GM19023 (cell line): ENCODE measurements around the gene AKAP13.
"Not testable (repeated sequence)": the region's sequence is repeated elsewhere in the genome, so short reads cannot be mapped to it uniquely, and the experiment has no call there.

Experiments used
- ATAC-seq: cut with Tn5 transposase; IDR thresholded peaks from one replicate; pipeline ENCODE4 v1.9.1; 2021; ENCODE audit warnings: mild to moderate bottlenecking, moderate library complexity; ENCODE audit not compliant: unreplicated experiment

The AKAP13 gene

GRCh38 chr15:85380217-85380811 lies at the start of gene AKAP13:
AKAP13 (plus strand) TSS chr15:85380603; CDS start chr15:85485721, 105,118 bp downstream.
- peak; percentile 89 for ATAC-seq

- ATAC-seq: peak; percentile 74
These were observed 49.4 kb upstream of the AKAP13 start for GRCh38 chr15:85330901-85331588.

GRCh38 chr15:85331655-85332285 lies 48.6 kb upstream of the AKAP13 start:
- ATAC-seq: peak; percentile 5

DNA sequence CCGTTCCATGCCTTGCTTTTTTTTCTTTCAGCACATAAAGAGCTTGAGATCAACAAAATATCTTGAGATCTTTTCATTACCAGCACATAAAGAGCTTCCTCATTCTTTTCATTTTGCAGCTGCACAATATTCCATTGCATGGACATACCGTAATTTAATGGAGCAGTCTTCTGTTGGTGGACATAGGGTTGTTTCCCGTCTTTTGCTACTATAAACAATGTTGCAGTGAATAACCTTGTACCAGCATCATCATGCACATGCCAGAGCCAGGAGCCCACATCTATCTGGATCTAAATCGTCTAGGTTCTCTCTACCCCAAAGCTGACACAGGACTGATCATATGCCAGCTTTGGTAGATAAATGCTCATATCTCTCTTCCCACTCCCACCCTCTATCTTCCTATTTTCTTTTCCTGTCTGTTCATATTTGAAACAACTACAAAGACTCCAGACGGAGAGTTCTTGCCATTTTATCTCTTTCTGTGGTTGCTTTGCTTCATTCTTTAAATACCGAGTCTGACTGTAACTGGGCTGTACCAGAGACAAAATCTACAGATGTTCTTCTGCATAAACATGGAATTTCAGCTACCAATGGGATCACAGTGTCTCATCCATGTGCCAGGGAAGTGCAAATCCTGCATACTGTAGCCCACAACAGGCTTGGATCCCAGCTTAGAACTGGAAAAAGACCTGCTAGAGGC lies 47.1 kb upstream of the AKAP13 start:
- ATAC-seq: no peak

- no peak for ATAC-seq
These were observed 46.2 kb upstream of the AKAP13 start for GRCh38 chr15:85334241-85334640.

DNA sequence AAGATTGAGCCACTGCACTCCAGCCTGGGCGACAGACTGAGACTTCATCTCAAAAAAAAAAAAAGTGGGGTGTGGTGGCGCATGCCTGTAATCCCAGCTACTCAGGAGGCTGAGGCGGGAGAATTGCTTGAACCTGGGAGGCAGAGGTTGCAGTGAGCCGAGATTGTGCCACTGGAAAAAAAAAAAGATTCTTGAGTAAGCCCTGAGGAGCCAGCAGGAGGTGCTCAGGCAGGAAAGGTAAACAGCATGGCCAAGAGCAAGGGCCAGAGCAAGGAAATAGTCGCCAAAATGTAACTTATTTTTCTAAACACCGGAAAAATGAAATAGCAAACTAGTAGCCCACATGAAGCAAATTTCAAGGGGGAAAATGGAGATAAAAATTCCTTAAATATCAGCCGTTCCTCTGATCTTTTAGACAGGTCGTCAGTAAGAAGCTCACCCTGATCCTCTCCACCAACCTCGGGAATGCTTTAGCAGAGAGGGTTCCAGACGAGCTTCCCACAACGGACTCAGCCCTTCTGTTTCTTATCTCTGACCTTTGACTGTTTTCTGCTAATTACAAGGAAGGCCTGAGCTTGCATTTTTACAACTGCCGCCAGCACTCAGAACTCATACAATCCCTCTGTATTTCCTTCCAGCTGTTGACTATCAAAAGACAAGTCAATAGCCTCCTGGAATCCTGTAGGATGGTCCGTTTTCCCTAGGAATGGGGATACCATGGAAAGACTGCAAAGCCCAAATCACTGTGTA lies 45.0 kb upstream of the AKAP13 start:
- no peak for ATAC-seq

- ATAC-seq: no peak
These were observed 43.5 kb upstream of the AKAP13 start for GRCh38 chr15:85336880-85337279.

GRCh38 chr15:85337425-85338074 lies 42.9 kb upstream of the AKAP13 start:
- ATAC-seq: no peak

DNA sequence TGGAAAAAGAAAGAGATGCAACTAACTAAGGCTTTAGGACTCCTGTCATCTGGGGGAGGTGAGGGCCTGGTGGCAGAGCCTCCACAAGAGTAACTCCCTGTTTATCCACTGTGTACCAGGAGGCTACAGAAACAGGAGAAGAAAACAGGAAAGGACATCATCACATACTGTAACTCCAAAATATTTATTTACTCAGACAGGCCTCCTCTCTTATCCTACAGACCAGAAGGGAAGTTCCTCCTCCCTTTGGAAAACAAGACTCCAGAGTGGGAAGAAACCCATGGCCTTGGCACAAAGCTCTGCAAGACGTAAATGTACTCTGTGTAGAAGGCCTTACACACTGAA lies 40.1 kb upstream of the AKAP13 start:
- ATAC-seq: no peak

DNA sequence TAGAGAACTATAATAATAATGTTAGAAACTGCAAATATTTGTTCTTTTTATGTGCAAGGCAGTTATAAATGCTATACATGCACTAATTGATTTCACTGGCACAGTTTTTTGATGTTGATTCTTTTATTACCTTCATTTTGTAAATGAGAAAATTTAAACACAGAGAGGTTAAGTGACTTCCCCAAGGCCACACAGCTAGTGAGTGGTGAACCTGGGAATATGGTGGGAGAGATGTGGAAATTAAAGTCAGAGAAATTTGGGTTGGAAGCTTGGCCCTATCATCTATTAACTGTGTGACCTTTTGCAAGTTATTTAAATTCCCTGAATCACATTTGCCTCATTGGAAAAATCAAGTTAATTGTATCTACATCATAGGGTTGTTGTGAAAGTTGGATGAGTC lies 39.6 kb upstream of the AKAP13 start:
- no peak for ATAC-seq

GRCh38 chr15:85342163-85342562 lies 38.2 kb upstream of the AKAP13 start:
- not testable (repeated sequence) for ATAC-seq

- not testable (repeated sequence) for ATAC-seq
These were observed 37.0 kb upstream of the AKAP13 start for GRCh38 chr15:85343443-85343842.

GRCh38 chr15:85344241-85344640 lies 36.2 kb upstream of the AKAP13 start:
- ATAC-seq: not testable (repeated sequence)

DNA sequence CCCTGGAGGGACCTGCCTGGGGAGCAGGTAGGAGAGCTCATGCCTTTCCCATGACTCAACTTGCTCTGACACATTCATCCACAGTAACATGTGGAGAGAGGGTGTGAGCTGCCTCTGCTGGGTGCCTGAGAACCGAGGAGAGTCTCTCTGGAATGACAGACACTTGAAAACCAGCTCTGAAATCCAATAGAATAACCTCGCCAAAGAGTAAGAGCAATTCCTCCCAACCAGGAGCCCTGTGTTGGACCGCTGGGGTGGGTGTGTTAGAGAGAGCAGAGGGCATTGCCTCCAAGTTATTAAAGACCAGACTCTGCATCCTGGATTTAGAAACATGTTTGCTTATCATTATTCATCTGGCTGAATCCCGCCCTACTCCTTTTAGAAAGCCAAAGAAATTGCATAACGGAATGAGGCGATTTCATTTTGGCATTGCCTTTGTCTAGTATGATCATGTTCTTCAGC lies 35.7 kb upstream of the AKAP13 start:
- not testable (repeated sequence) for ATAC-seq

DNA sequence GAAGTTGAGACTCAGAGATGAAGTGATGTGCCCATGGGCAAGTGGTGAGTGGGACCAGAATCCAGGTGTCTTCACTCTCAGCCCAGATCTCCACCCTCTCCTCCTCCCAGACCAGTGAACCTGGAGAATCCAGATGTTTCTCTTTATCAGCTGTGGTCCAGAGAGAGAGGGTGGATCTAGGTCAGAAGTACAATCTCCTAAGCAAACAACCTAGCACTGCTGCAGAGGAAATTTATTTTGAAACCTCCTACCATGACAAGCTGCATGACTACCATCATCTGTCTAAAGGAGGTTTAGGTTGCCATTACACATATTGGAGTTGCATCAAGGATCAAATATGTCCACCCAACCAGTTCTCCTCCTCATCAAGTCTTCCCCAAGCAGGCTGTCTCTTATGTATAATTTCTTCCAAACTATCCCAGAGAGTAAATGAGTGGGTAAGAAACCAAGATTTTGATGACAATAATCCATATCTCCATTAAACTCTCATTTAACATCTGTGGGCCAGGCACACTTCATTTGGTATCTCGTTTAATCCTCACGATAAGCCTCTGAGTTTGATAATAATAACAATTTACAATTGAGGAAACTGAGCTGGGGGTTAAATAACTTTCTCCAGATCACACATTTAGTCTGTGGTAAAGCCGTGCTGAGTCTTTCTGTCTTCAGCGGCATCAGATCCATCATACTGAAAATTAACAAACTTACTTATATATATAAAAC lies 35.0 kb upstream of the AKAP13 start:
- ATAC-seq: not testable (repeated sequence)

GRCh38 chr15:85346462-85347084 lies 33.8 kb upstream of the AKAP13 start:
- ATAC-seq: not testable (repeated sequence)

- not testable (repeated sequence) for ATAC-seq
These were observed 32.9 kb upstream of the AKAP13 start for GRCh38 chr15:85347264-85348047.

DNA sequence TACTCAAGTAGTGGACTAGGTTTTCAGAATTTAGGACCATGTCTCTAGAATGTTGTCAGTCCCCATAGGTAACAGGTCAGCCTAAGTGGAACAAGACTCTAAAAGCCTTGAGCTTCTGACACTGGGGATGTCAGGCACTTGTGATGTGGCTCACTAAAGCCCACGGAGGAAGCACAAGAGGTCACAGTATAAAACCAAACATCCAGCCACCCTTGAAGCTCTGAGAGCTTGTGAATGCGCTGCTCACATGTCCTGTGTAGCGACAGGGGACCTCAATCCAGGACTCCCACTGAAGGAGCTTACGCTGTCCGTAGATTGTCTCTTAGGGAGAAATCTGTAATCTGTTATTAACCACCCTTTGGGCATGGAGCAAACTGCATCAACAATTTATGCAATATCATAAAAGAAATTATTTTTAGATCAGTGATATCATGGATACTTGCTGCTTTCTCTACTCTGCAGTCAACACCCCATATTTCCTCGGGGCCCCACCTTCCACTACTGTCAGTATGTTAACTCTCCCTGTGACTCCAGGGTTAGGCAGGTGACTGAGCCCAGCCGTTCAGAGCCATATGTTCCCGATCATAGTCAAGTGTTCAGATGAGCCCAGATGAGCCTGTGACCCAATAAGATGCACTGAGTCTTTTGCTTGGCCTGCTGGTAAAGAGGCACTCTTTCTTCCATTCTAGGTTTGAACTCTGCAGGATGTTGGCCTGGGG lies 32.2 kb upstream of the AKAP13 start:
- ATAC-seq: not testable (repeated sequence)
